NB4 (cell line): ENCODE data around the gene TENT5A.

Experiments
- DNase-seq: peaks from one replicate; pipeline ENCODE4 v3.0.0; 2010; ENCODE audit warnings: low read depth
- H3K4me3 ChIP-seq: one replicate; pipeline ENCODE4 v1.5.1; 2011; ENCODE audit warnings: mild to moderate bottlenecking, low read depth, low read length, moderate library complexity
- MYC ChIP-seq: IDR thresholded peaks from 2 replicates; pipeline ENCODE4 v1.6.1; 2011; ENCODE audit warnings: low read depth, low read length
- POLR2A ChIP-seq: IDR thresholded peaks from 2 replicates; pipeline ENCODE4 v1.6.1; 2011; ENCODE audit warnings: mild to moderate bottlenecking; ENCODE audit not compliant: insufficient read length; ENCODE audit errors: extremely low read depth
- TF ChIP-seq, protein P1 (sequence below): IDR thresholded peaks from 2 replicates; pipeline ENCODE4 v1.6.1; 2011; ENCODE audit warnings: low read depth, low read length
- TF ChIP-seq, protein P2 (sequence below): IDR thresholded peaks from one replicate; pipeline ENCODE4 v1.5.1; 2012; ENCODE audit warnings: low read depth, low read length

Gene TENT5A

GRCh38 chr6:81720427-81720826, 32.1 kb downstream of the TENT5A start:
- TF ChIP-seq, protein P1, sequence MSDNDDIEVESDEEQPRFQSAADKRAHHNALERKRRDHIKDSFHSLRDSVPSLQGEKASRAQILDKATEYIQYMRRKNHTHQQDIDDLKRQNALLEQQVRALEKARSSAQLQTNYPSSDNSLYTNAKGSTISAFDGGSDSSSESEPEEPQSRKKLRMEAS = no peak
- TF ChIP-seq MYC = no peak
- no peak for TF ChIP-seq POLR2A
- TF ChIP-seq, protein P2, sequence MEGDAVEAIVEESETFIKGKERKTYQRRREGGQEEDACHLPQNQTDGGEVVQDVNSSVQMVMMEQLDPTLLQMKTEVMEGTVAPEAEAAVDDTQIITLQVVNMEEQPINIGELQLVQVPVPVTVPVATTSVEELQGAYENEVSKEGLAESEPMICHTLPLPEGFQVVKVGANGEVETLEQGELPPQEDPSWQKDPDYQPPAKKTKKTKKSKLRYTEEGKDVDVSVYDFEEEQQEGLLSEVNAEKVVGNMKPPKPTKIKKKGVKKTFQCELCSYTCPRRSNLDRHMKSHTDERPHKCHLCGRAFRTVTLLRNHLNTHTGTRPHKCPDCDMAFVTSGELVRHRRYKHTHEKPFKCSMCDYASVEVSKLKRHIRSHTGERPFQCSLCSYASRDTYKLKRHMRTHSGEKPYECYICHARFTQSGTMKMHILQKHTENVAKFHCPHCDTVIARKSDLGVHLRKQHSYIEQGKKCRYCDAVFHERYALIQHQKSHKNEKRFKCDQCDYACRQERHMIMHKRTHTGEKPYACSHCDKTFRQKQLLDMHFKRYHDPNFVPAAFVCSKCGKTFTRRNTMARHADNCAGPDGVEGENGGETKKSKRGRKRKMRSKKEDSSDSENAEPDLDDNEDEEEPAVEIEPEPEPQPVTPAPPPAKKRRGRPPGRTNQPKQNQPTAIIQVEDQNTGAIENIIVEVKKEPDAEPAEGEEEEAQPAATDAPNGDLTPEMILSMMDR = no peak
- DNase-seq = no peak
- H3K4me3 ChIP-seq = no peak overlapping the region

DNA sequence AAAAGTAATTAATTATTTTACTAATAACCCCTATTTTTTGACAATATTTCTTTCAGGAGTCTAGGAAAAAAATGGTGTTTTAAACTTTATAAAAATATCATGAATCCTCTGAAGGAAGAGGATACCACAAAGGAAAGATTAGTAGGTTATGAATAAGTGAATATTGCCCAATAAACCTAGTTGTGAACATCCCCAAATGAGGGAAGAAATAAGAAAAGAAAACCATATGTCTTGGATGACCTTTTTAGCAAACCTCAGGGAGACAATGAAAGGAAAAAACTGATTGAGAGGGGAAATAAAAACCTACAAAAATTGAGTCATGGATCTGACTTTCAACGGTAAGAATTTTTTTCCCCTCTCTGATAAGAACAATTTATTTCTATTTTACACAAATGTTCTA, 34.4 kb downstream of the TENT5A start:
- H3K4me3 ChIP-seq = no peak overlapping the region
- TF ChIP-seq, protein P2 = no peak
- TF ChIP-seq POLR2A (no peak), MYC (no peak)
- TF ChIP-seq, protein P1 = no peak
- no peak for DNase-seq

GRCh38 chr6:81714684-81715083, 37.8 kb downstream of the TENT5A start:
- no peak overlapping the region for H3K4me3 ChIP-seq
- DNase-seq = no peak
- TF ChIP-seq MYC = no peak
- TF ChIP-seq, protein P1 = no peak
- TF ChIP-seq, protein P2 = no peak
- TF ChIP-seq POLR2A = no peak

GRCh38 chr6:81713205-81713604, 39.3 kb downstream of the TENT5A start:
- no peak for DNase-seq
- TF ChIP-seq, protein P2 = no peak
- TF ChIP-seq, protein P1 = no peak
- no peak for TF ChIP-seq MYC
- no peak for TF ChIP-seq POLR2A
- H3K4me3 ChIP-seq = no peak overlapping the region

GRCh38 chr6:81708113-81708699, 44.3 kb downstream of the TENT5A start:
- no peak for DNase-seq
- H3K4me3 ChIP-seq = no peak overlapping the region
- no peak for TF ChIP-seq MYC

- TF ChIP-seq MYC = no peak
- TF ChIP-seq POLR2A = no peak
- TF ChIP-seq, protein P2 = no peak
- TF ChIP-seq, protein P1 = no peak
- H3K4me3 ChIP-seq = no peak overlapping the region
Measured at GRCh38 chr6:81704700-81705099, 47.8 kb downstream of the TENT5A start.

More at GRCh38 chr6:81704700-81705099, 47.8 kb downstream of the TENT5A start:
- no peak for DNase-seq
